Activated T-cell treated with anti-CD3 and anti-CD28 coated beads for 1 hour (primary cell): Measurements from ENCODE around the gene EVPLL.
"Not testable (repeated sequence)": the region's sequence is repeated elsewhere in the genome, so short reads cannot be mapped to it uniquely, and the experiment has no call there.

Source experiments
- DNase-seq: peaks from one replicate; pipeline ENCODE4 v3.0.0-alpha.2; 2020; ENCODE audit warnings: low read depth

Gene EVPLL

DNA sequence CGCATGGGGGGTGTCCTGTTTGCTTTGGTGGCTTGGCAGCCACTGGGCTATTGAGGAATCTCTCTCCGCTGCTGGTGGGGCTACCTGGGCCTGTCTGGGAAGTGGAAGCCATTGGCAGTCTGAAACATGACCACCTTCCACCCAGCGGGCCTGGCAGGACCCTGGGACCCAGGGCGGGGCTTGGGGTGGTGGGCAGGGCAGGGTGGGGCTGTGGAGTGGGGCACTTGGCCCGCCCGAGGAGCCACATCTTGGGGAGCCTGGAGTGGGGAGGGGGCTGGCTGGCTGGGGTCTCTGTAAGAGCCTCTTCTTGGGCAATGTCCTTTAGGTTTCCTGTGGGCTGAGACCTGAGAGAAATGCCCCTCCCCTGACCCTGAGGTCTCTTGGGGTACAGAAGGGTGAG lies 48.0 kb downstream of the EVPLL start:
- DNase-seq, result not testable (repeated sequence)

DNA sequence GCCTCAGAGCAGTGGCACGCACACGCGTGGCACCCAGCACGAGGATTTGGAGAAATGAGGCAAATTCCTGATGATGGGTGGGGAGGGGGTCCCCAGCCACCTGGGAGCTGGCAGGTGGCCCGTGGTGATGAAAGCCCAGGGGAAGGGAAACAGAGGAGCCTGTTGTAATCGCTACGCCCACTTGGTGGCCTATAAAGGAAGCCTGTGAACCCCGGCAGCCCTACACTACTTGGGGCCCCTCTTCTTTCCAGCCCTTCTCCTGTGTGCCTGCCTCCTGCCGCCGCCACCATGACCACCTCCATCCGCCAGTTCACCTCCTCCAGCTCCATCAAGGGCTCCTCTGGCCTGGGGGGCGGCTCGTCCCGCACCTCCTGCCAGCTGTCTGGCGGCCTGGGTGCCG lies 49.1 kb downstream of the EVPLL start:
- DNase-seq, result not testable (repeated sequence)

DNA sequence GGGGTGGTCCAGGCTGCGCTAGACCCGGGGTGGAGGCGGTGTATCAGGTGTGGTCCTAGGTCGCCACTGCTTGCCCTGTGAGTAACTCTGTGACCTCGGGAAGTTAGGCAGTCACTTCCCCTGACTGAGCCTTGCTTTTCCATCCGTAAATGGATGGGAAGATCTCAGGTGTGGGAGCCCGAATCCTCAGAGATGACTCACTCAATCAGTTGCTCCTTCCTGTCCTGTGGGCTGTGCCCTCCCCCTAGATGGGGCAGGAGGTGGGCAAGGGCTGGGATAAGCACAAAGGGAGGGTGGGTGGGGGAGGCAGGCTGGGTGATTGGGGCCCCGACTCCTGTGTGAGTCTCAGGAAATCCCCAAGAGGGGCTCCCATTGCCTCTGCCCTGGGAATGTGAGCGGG lies 54.6 kb downstream of the EVPLL start:
- DNase-seq, result not testable (repeated sequence)
